HG02763 (cell line): ENCODE results near the gene CWH43.
"Not testable (repeated sequence)": the region's sequence is repeated elsewhere in the genome, so short reads cannot be mapped to it uniquely, and the experiment has no call there.

Source experiments
- ATAC-seq: cut with Tn5 transposase; IDR thresholded peaks from one replicate; pipeline ENCODE4 v1.9.1; 2021; ENCODE audit warnings: mild to moderate bottlenecking, moderate library complexity; ENCODE audit not compliant: unreplicated experiment

The CWH43 gene

GRCh38 chr4:48985976-48986653 is at the start of gene CWH43:
TSS of gene CWH43 (plus strand) at chr4:48986275. CDS start at chr4:48986430, 155 bp downstream.
- no peak for ATAC-seq

GRCh38 chr4:48937033-48937432 is 49.0 kb upstream of the CWH43 start:
- no peak for ATAC-seq

- ATAC-seq, result no peak
These were observed 47.2 kb upstream of the CWH43 start for GRCh38 chr4:48938831-48939230.

- ATAC-seq, result no peak
These were observed 46.3 kb upstream of the CWH43 start for GRCh38 chr4:48939785-48940184.

GRCh38 chr4:48943387-48943786 is 42.7 kb upstream of the CWH43 start:
- ATAC-seq, result no peak

GRCh38 chr4:48944252-48944651 is 41.8 kb upstream of the CWH43 start:
- ATAC-seq, result no peak

- ATAC-seq, result no peak
These were observed 41.3 kb upstream of the CWH43 start for GRCh38 chr4:48944756-48945241.

- ATAC-seq, result no peak
These were observed 40.1 kb upstream of the CWH43 start for GRCh38 chr4:48945981-48946380.

GRCh38 chr4:48947731-48948130 is 38.3 kb upstream of the CWH43 start:
- no peak for ATAC-seq

GRCh38 chr4:48949086-48949485 is 37.0 kb upstream of the CWH43 start:
- ATAC-seq, result no peak

- ATAC-seq, result no peak
These were observed 36.4 kb upstream of the CWH43 start for GRCh38 chr4:48949518-48950219.

- no peak for ATAC-seq
These were observed 31.8 kb upstream of the CWH43 start for GRCh38 chr4:48954314-48954713.

GRCh38 chr4:48957366-48957765 is 28.7 kb upstream of the CWH43 start:
- ATAC-seq, result not testable (repeated sequence)

GRCh38 chr4:48958582-48958981 is 27.5 kb upstream of the CWH43 start:
- no peak for ATAC-seq

GRCh38 chr4:48960988-48961635 is 25.0 kb upstream of the CWH43 start:
- ATAC-seq, result no peak

GRCh38 chr4:48962636-48963035 is 23.4 kb upstream of the CWH43 start:
- no peak for ATAC-seq

- ATAC-seq, result peak; percentile 72
These were observed 22.9 kb upstream of the CWH43 start for GRCh38 chr4:48963042-48963679.

- no peak for ATAC-seq
These were observed 19.0 kb upstream of the CWH43 start for GRCh38 chr4:48967101-48967500.

GRCh38 chr4:48967631-48968030 is 18.4 kb upstream of the CWH43 start:
- ATAC-seq, result no peak

- no peak for ATAC-seq
These were observed 17.3 kb upstream of the CWH43 start for GRCh38 chr4:48968814-48969213.

GRCh38 chr4:48970471-48970921 is 15.6 kb upstream of the CWH43 start:
- ATAC-seq, result no peak
